Frontal cortex (tissue), 1 donor: ENCODE data around the gene KRTAP9-3. TPM values are rescaled to one million over a fixed set of nuclear protein-coding genes. Genes with fewer than 3 reads are reported as not detected.

Experiments used
- small RNA-seq: library from RNA; depleted of rRNA; stranded (forward); fragments of <200 nt; gene quantifications from one replicate; pipeline ENCODE3, GENCODE V24; 2014
- total RNA-seq: library from RNA; depleted of rRNA; stranded (reverse); fragments of >200 nt; gene quantifications from one replicate; pipeline ENCODE4 v1.2.3, GENCODE V29; 2014

Gene KRTAP9-3
- total RNA-seq, 1 donor from 2014 or later = not detected

Small RNA genes lying within 50 kb of the gene (small RNA-seq; reads per million reads assigned to genes)
- gene KRTAP4-17P (not detected), gene KRTAP9-10P (not detected)

Other genes with a start within 250 kb of the KRTAP9-3 start
- gene KRT40, start 248.1 kb upstream of the KRTAP9-3 start, total RNA-seq = not detected
- gene KRTAP3-3, start 238.3 kb upstream of the KRTAP9-3 start, total RNA-seq = not detected
- gene KRTAP3-2, start 232.5 kb upstream of the KRTAP9-3 start, total RNA-seq = not detected
- gene KRTAP3-1, start 223.3 kb upstream of the KRTAP9-3 start, total RNA-seq = not detected
- gene KRTAP1-5, start 205.2 kb upstream of the KRTAP9-3 start, total RNA-seq = not detected
- not detected for gene KRTAP1-4, start 202.3 kb upstream of the KRTAP9-3 start, total RNA-seq
- not detected for gene KRTAP1-3, start 197.6 kb upstream of the KRTAP9-3 start, total RNA-seq
- not detected for gene KRTAP1-1, start 191.0 kb upstream of the KRTAP9-3 start, total RNA-seq
- not detected for gene KRTAP2-1, start 185.1 kb upstream of the KRTAP9-3 start, total RNA-seq
- gene KRTAP2-2, start 177.2 kb upstream of the KRTAP9-3 start, total RNA-seq = not detected
- not detected for gene KRTAP2-3, start 172.3 kb upstream of the KRTAP9-3 start, total RNA-seq
- gene KRTAP2-4, start 166.6 kb upstream of the KRTAP9-3 start, total RNA-seq = not detected
- gene KRTAP4-7, start 148.3 kb upstream of the KRTAP9-3 start, total RNA-seq = not detected
- not detected for gene KRTAP4-8, start 134.3 kb upstream of the KRTAP9-3 start, total RNA-seq
- not detected for gene KRTAP4-16, start 130.2 kb upstream of the KRTAP9-3 start, total RNA-seq
- not detected for gene KRTAP4-9, start 127.1 kb upstream of the KRTAP9-3 start, total RNA-seq
- not detected for gene KRTAP4-11, start 114.1 kb upstream of the KRTAP9-3 start, total RNA-seq
- not detected for gene KRTAP4-12, start 108.3 kb upstream of the KRTAP9-3 start, total RNA-seq
- gene KRTAP4-6, start 91.9 kb upstream of the KRTAP9-3 start, total RNA-seq = not detected
- not detected for gene KRTAP4-5, start 82.6 kb upstream of the KRTAP9-3 start, total RNA-seq
- not detected for gene KRTAP4-4, start 71.7 kb upstream of the KRTAP9-3 start, total RNA-seq
- not detected for gene KRTAP4-3, start 64.2 kb upstream of the KRTAP9-3 start, total RNA-seq
- not detected for gene KRTAP4-2, start 54.2 kb upstream of the KRTAP9-3 start, total RNA-seq
- not detected for gene KRTAP4-1, start 47.5 kb upstream of the KRTAP9-3 start, total RNA-seq
- gene KRTAP9-1, start 42.6 kb upstream of the KRTAP9-3 start, total RNA-seq = not detected
- gene KRTAP9-2, start 5.8 kb upstream of the KRTAP9-3 start, total RNA-seq = not detected
- not detected for gene KRTAP9-8, start 5.5 kb downstream of the KRTAP9-3 start, total RNA-seq
- gene KRTAP9-4, start 17.2 kb downstream of the KRTAP9-3 start, total RNA-seq = not detected
- gene KRTAP9-9, start 22.9 kb downstream of the KRTAP9-3 start, total RNA-seq = not detected
- not detected for gene KRTAP9-6, start 32.9 kb downstream of the KRTAP9-3 start, total RNA-seq
- not detected for gene KRTAP9-7, start 43.2 kb downstream of the KRTAP9-3 start, total RNA-seq
- gene KRTAP29-1, start 70.4 kb downstream of the KRTAP9-3 start, total RNA-seq = not detected
- gene KRTAP16-1, start 76.9 kb downstream of the KRTAP9-3 start, total RNA-seq = not detected
- gene KRTAP17-1, start 83.3 kb downstream of the KRTAP9-3 start, total RNA-seq = not detected
- gene KRT33A, start 118.4 kb downstream of the KRTAP9-3 start, total RNA-seq = not detected
- not detected for gene KRT33B, start 137.4 kb downstream of the KRTAP9-3 start, total RNA-seq
- 0.41 TPM for gene KRT34, start 149.9 kb downstream of the KRTAP9-3 start, total RNA-seq
- 1.2 TPM for gene KRT31, start 165.2 kb downstream of the KRTAP9-3 start, total RNA-seq
- not detected for gene KRT37, start 192.1 kb downstream of the KRTAP9-3 start, total RNA-seq
- not detected for gene KRT38, start 208.5 kb downstream of the KRTAP9-3 start, total RNA-seq
- not detected for gene KRT32, start 234.9 kb downstream of the KRTAP9-3 start, total RNA-seq
- gene KRT35, start 248.7 kb downstream of the KRTAP9-3 start, total RNA-seq = not detected